Esophagus squamous epithelium (tissue), 4 donors: ENCODE measurements around the gene PRKN.

ENCODE experiments used
- CTCF ChIP-seq, 6 experiments: fragments of 450-650 bp in 4 of 6; fragments of 200-600 bp in 2 of 6; sonication (generic) in 2 of 6; IDR thresholded peaks; one replicate each; pipeline ENCODE4 v1.5.1; 2016 to 2019; ENCODE audit warnings: antibody characterized with exemption in 6 of 6, mild to moderate bottlenecking in 4 of 6, moderate library complexity in 4 of 6
- POLR2A ChIP-seq, 4 donors: fragments of 450-650 bp; IDR thresholded peaks; one replicate each; pipeline ENCODE4 v1.6.1; 2017; ENCODE audit warnings: antibody characterized with exemption in 4 of 4, mild to moderate bottlenecking in 4 of 4, moderate library complexity in 3 of 4

- TF ChIP-seq POLR2A (IDR thresholded peaks at IDR 0.05) = no peak
- TF ChIP-seq CTCF (IDR thresholded peaks at IDR 0.05) = no peak
These were observed 214.8 kb downstream of the PRKN start for GRCh38 chr6:162512744-162513143.
